ENCODE measurements around the gene TMEM184A.

TMEM184A gene

DNA sequence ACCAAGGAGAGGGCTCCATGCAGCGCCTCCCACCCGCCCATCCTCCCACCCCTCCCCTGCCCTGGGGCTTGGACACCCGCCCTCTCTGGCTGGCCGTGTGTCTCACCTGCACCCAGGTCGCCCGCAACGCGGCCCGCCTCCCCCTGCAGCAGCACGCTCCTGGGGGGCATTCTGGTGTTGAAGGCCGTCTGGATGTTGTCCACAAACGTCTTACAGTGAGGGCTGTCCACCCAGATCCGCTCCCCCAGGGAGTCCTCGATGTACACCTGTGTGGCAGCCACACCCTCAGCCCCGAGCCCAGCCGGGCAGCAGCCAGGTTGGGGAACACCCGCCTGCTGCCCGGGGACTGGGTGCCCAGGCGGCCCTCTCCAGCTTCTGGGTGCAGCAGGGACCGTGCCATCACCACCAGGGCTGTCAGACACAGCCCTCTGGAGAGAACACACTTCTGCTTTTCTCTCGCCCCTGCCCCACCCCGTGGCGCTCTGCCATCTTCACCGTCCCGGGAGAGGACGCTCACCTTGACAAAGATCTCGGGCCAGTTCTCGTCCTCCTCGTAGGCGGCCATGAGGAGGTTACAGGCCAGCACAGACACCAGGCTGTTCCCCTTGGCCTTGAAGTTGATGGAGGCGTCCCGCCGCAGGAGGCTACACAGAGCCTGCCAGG is 56.5 kb downstream of the TMEM184A start:
- DNase-seq: no peak

DNA sequence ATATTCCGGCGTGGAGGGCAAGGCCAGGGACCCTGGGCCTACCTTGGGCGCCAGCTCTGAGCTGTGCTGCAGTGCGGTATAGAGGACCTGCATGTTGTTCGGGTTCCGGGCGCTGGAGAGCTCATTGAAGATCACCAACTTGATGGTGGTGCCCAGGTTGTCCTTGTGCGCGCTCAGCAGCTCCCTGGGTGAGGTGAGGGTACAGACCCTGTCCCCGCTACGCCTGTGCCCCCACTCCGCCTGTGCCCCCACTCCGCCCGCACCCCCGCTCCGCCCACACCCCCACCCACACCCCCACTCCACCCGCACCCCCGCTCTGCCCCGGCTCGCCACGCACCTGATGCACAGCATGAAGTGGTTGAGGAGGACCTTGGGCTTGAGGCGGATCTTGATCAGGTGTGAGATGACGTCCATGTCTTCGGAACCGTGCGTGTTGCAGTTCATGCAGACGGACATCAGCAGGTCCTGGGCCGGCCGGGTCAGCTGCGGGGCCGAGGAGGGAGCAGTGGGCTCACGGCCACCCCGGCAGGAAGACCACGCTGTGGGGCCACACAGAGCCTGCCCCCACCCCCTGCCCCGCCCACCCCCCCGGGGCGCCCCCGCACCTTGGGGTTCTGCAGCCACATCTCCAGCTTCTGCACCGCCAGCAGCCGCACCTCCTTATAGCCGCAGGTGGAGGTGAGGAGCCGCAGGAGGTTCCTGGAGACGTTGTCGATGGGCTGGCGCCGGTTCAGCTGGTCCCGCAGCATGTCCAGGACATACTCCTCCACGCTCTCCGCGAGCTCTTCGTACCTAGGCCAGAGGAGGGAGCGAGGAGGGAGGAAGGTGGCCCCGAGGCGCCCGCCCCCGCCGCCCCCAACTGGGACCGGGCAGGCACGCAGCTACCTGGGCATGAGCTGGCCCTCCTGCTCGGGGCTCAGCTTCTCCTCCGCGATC is 57.4 kb downstream of the TMEM184A start:
- DNase-seq: no peak

DNA sequence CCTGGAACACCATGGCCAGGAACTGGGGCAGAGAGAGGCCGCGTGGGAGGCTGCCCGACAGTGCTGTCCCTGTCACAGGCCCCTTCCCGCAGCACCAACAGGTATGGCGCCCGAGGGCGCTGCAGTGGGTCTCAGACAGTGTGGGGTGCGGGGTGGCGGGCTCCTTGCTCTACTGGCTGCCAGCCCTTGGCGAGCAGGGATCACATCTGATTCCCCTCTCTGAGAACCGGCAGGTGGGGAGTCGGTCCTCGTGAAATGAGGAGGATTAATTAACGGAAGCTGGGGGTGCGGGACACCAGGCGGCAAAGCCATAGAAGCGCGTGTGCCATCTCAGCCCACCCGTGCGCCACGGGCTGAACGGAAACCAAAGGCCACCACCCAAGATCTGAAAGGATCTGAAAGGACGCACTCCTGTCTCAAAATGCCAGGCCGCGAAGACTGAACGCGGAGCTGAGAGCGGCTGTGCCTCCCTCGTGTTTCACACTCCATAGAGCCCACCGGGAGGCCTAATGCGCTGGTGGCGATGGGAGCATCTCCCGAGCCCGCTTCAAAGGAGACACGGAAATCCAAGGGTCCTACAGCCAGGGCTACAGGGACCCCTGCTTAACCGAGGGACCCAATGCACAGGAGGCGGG is 58.6 kb downstream of the TMEM184A start:
- no peak for DNase-seq

DNA sequence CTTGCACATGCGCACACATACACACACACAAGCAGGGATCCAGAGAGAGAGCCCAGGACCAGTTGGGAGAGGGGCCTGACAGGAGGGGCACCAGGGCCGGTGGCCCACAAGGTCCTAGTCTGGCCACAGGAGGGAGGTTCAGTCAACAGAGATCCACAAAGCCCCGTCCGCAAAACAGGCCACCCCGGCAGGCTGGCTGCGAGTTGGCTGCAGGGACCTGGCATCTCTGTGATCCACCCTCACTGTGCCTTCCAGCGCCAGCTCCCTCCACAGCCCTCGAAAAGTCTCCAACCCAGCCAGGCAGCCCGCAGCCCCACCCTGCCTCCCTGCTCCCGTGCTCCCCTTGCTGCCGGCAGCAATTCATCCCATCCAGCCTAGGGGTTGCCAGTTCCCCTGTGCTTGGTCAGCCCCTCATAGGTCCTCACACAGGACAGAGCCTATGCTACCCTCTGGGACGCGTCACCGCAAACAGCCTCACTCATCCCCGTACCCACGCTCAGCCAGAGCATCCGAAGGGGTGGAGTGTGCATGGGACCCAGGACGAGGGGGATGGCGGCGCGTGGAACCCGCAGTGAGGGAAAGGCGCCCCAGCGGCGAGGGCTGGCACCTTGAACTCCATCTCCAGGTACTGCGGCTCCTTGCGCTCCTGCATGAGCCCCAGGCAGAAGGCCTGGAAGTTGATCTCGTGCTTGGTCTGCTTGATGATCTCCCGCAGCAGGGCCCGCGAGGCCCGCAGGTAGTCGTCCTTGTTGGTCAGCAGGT is 59.3 kb downstream of the TMEM184A start:
- no peak for DNase-seq

DNA sequence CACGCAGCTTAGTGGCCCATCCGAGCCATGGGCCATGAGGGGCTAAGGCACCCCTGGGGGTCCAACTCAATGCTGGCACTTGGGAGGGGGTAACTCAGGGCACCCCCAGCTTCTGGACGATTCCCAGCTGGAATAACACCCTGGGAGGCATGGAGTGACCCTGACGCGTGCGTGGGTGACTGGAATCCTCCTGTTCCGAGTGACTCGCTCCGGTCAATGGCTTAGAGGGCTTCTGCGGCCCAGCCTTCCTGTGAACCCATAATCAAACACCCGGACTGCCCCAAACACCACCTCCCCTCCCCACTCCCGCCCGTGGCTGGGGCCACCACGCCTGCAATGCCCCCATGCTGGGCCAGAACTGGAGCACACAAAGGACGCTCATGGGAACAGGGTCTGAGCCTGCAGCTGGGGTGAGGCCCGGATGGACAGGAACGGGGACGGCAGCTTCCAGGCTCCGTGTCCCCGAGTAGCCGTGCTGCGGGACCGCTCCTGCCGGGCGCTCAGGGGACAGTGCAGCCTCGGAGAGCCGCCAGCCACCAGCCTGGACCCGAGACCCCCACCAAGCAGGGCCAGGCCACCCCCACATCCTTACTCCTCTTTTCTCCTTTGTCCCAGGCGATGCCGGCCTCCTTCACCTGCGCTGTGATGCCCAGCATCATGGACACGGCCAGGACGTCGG is 60.3 kb downstream of the TMEM184A start:
- DNase-seq: no peak

DNA sequence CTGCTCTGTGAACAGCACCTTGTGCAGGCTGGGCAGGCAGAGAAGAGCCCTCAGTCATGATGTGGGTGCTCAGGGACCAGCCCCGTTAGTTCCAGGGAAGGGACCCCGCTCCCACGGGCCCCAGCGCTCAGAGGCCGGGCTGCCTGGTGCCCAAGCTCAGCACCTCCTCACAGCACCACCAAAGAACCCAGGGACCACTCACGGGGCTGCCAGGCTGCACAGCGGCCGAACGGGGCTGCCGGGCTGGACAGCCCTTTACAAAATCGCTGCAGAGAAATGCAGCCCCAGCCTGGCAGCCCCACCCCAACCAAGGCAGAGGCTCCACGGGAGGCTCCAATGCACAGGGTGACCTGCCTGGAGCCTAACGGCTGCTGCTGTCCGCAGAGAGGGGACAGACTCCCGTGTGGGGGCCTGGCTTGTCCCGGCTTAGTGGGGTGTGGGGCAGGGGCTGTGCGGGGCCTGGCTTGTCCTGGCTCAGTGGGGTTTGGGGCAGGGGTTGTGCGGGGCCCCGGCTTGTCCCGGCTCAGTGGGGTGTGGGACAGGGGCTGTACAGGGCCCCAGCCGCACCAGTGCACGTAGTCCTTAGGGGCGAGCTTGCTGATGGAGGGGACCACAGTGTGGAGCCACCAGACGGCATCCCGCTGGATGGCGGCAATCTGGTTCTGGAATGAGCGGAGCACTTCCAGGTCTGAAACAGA is 61.0 kb downstream of the TMEM184A start:
- no peak for DNase-seq

DNA sequence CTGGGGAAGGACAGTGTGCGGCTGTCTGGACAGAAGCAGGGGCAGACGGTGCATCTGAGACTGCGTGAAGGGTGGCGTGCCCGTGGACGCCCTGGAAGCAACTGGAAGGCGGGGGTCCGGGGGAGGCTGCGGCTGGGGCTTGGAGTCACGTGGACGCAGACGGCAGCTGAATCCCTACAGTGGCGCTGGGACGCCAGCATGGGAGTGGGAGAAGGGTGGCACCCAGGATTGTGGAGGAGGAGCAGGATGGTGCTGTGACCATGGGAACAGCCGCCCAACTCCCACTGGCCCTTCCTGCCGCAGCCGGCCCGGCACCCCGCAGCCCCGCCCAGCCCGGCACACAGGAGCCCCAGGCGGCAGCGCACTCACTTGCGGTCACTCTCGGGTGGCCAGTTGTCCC is 61.6 kb downstream of the TMEM184A start:
- DNase-seq: no peak

DNA sequence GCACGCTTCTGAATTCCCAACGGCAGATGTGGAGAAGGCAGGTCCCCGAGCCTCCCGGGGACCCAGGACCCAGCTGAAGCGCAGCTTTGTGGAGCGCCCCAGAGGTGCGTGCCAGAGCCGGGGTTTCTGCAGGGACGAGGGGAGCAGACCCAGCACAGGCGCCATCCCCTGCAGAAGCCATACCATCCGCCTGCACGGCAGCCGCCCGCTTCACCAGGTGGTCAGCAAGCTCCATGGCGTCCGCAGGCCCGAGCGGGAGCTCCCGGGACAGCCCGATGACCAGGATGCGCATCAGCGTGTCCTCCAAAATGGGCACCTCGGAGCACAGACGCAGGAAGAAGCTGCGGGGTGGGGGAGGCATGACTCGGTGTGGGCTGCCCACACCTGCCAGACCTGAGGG is 62.4 kb downstream of the TMEM184A start:
- DNase-seq: no peak

DNA sequence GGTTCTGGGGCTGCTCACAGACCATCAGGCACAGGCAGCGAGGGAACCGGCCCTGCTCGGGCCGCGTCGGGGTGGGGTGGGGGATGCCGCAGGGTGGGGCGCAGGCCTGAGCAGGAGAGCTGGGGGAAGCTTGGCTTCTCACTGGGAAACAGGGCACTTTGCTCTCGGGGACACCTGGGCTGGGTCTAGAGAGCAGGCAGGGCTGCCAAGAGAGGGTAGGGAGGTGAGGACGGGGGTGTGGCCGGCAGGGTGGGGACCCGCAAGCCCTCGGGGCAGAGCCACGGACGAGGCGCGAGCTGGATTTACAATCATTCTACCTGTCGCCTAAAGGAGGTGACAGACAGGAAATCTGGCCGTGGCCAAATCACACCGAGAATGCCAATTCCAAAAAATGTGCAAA is 62.9 kb downstream of the TMEM184A start:
- no peak for DNase-seq

DNA sequence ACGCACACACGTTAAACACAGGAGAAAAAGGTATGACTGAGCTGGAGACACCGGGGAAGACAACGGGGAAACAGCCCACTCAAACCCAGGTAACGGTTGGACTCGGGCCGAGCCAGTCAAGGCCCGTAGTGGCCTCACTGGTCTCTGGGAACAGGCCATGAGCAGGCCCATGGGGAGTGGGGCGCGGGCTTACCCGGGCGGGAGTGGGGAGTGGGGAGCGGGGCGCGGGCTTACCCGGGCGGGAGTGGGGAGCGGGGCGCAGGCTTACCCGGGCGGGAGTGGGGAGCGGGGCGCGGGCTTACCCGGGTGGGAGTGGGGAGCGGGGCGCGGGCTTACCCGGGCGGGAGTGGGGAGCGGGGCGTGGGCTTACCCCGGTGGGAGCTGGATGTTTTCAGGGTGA is 63.4 kb downstream of the TMEM184A start:
- no peak for DNase-seq

Data from activated CD8-positive, alpha-beta memory T cell treated with anti-CD3 and anti-CD28 coated beads, Interleukin-2, amount 50 U/mL, for 48 hours (primary cell).